NCI-H187 (cell line): ENCODE data around the gene PRAF2.

Experiments used
- DNase-seq, 2 experiments: peaks; one replicate each; lab custom pipeline; 2025; lab: John Stamatoyannopoulos, UW

Gene PRAF2

GRCh38 chrX:49072712-49073095 is 1.1 kb downstream of the PRAF2 start:
- no peak for DNase-seq

GRCh38 chrX:49071877-49072711 is 1.7 kb downstream of the PRAF2 start:
- DNase-seq, result no peak

GRCh38 chrX:49070988-49071387 is 2.8 kb downstream of the PRAF2 start:
- DNase-seq, result no peak

GRCh38 chrX:49069038-49069437 is 4.8 kb downstream of the PRAF2 start:
- DNase-seq, result no peak

- DNase-seq, result no peak
These were observed 6.3 kb downstream of the PRAF2 start for GRCh38 chrX:49067285-49068120.

- DNase-seq, result no peak
These were observed 7.1 kb downstream of the PRAF2 start for GRCh38 chrX:49066690-49067089.

GRCh38 chrX:49066278-49066677 is 7.5 kb downstream of the PRAF2 start:
- DNase-seq, result no peak

GRCh38 chrX:49064735-49065134 is 9.1 kb downstream of the PRAF2 start:
- DNase-seq, result no peak

- no peak for DNase-seq
These were observed 9.5 kb downstream of the PRAF2 start for GRCh38 chrX:49064303-49064702.

- no peak for DNase-seq
These were observed 10.1 kb downstream of the PRAF2 start for GRCh38 chrX:49063715-49064114.

- no peak for DNase-seq
These were observed 11.9 kb downstream of the PRAF2 start for GRCh38 chrX:49061916-49062315.

GRCh38 chrX:49061490-49061889 is 12.3 kb downstream of the PRAF2 start:
- no peak for DNase-seq

- no peak for DNase-seq
These were observed 12.9 kb downstream of the PRAF2 start for GRCh38 chrX:49060914-49061313.

GRCh38 chrX:49059681-49060085 is 14.1 kb downstream of the PRAF2 start:
- no peak for DNase-seq

- DNase-seq, result no peak
These were observed 14.6 kb downstream of the PRAF2 start for GRCh38 chrX:49059201-49059600.

- DNase-seq, result no peak
These were observed 15.0 kb downstream of the PRAF2 start, which contains the start of gene CCDC120 for GRCh38 chrX:49058794-49059193. Gene CCDC120 (plus strand): TSS chrX:49058999. CDS start chrX:49062042, 3,043 bp downstream.

GRCh38 chrX:49054073-49054762 is 19.6 kb downstream of the PRAF2 start:
- DNase-seq, result no peak

- peak in 1 of 2 experiments; percentile 3 for DNase-seq
These were observed 20.4 kb downstream of the PRAF2 start for GRCh38 chrX:49053223-49054072.

- no peak for DNase-seq
These were observed 29.9 kb downstream of the PRAF2 start for GRCh38 chrX:49043987-49044281.

- peak; percentile 85 to 89 for DNase-seq
These were observed 30.4 kb downstream of the PRAF2 start, which contains the start of gene TFE3 for GRCh38 chrX:49043220-49043986. Gene TFE3 (minus strand): TSS chrX:49043357. CDS start chrX:49043226, 131 bp downstream.
